GM18526 (cell line): ENCODE measurements around the gene KLHL21.

Source experiments
- POLR2A ChIP-seq: IDR thresholded peaks from 3 replicates; pipeline ENCODE4 v1.6.1; 2011; ENCODE audit not compliant: insufficient read length; ENCODE audit errors: extremely low read depth

KLHL21 gene

GRCh38 chr1:6613361-6614018 lies 10.8 kb upstream of the KLHL21 start, which contains the start of gene PHF13:
PHF13 (plus strand) TSS chr1:6613731; CDS start chr1:6614067, 336 bp downstream.
- TF ChIP-seq POLR2A, result peak; percentile 36

GRCh38 chr1:6612641-6613360 lies 10.1 kb upstream of the KLHL21 start:
- no peak for TF ChIP-seq POLR2A

GRCh38 chr1:6603915-6604558 lies 1.4 kb upstream of the KLHL21 start:
- TF ChIP-seq POLR2A, result no peak

GRCh38 chr1:6603238-6603914 lies 707 bp upstream of the KLHL21 start:
- TF ChIP-seq POLR2A, result peak; percentile 49

GRCh38 chr1:6601923-6602668 lies 573 bp downstream of the KLHL21 start:
- TF ChIP-seq POLR2A, result no peak

- no peak for TF ChIP-seq POLR2A
Observed at GRCh38 chr1:6601049-6601922, 1.4 kb downstream of the KLHL21 start.

- TF ChIP-seq POLR2A, result no peak
Observed at GRCh38 chr1:6600410-6601048, 2.1 kb downstream of the KLHL21 start.

- TF ChIP-seq POLR2A, result no peak
Observed at GRCh38 chr1:6599141-6599975, 3.3 kb downstream of the KLHL21 start.

GRCh38 chr1:6597777-6598131 lies 4.9 kb downstream of the KLHL21 start:
- no peak for TF ChIP-seq POLR2A

- no peak for TF ChIP-seq POLR2A
Observed at GRCh38 chr1:6596886-6597776, 5.5 kb downstream of the KLHL21 start.

GRCh38 chr1:6596351-6596750 lies 6.3 kb downstream of the KLHL21 start:
- TF ChIP-seq POLR2A, result no peak
